ENCODE results near the gene LLGL2.
A peak's percentile ranks its signal among the peaks of the same experiment; 100 is the strongest.
"Not testable (repeated sequence)": the region's sequence is repeated elsewhere in the genome, so short reads cannot be mapped to it uniquely, and the experiment has no call there.

LLGL2 gene

GRCh38 chr17:75524970-75525805 is at the start of gene LLGL2:
TSS of gene LLGL2 (plus strand) at chr17:75525697. CDS start at chr17:75543427, 17,730 bp downstream.
- DNase-seq (ENCODE audit: low read depth in 1 of 2, low spot score in 1 of 2), result peak; percentile 67 to 79

- DNase-seq (ENCODE audit: low read depth in 1 of 2, low spot score in 1 of 2), result no peak
These were observed 49.6 kb upstream of the LLGL2 start for GRCh38 chr17:75475851-75476250.

GRCh38 chr17:75476271-75476671 is 49.2 kb upstream of the LLGL2 start:
- DNase-seq (ENCODE audit: low read depth in 1 of 2, low spot score in 1 of 2), result no peak

GRCh38 chr17:75476752-75477489 is 48.6 kb upstream of the LLGL2 start:
- DNase-seq (ENCODE audit: low read depth in 1 of 2, low spot score in 1 of 2), result no peak

- DNase-seq (ENCODE audit: low read depth in 1 of 2, low spot score in 1 of 2), result not testable (repeated sequence)
These were observed 48.0 kb upstream of the LLGL2 start for GRCh38 chr17:75477490-75477862.

GRCh38 chr17:75478508-75478907 is 47.0 kb upstream of the LLGL2 start:
- DNase-seq (ENCODE audit: low read depth in 1 of 2, low spot score in 1 of 2), result no peak

- no peak for DNase-seq (ENCODE audit: low read depth in 1 of 2, low spot score in 1 of 2)
These were observed 45.2 kb upstream of the LLGL2 start for GRCh38 chr17:75480281-75480680.

GRCh38 chr17:75481194-75482068 is 44.1 kb upstream of the LLGL2 start:
- no peak for DNase-seq (ENCODE audit: low read depth in 1 of 2, low spot score in 1 of 2)

- no peak for DNase-seq (ENCODE audit: low read depth in 1 of 2, low spot score in 1 of 2)
These were observed 43.2 kb upstream of the LLGL2 start for GRCh38 chr17:75482098-75482942.

GRCh38 chr17:75485688-75486087 is 39.8 kb upstream of the LLGL2 start:
- no peak for DNase-seq (ENCODE audit: low read depth in 1 of 2, low spot score in 1 of 2)

GRCh38 chr17:75486151-75486550 is 39.3 kb upstream of the LLGL2 start:
- no peak for DNase-seq (ENCODE audit: low read depth in 1 of 2, low spot score in 1 of 2)

GRCh38 chr17:75486951-75487350 is 38.5 kb upstream of the LLGL2 start:
- no peak for DNase-seq (ENCODE audit: low read depth in 1 of 2, low spot score in 1 of 2)

GRCh38 chr17:75487351-75488070 is 38.0 kb upstream of the LLGL2 start:
- peak in 1 of 2 donors; percentile 11 for DNase-seq (ENCODE audit: low read depth in 1 of 2, low spot score in 1 of 2)

GRCh38 chr17:75488693-75489510 is 36.6 kb upstream of the LLGL2 start:
- DNase-seq (ENCODE audit: low read depth in 1 of 2, low spot score in 1 of 2), result no peak

- DNase-seq (ENCODE audit: low read depth in 1 of 2, low spot score in 1 of 2), result no peak
These were observed 36.0 kb upstream of the LLGL2 start for GRCh38 chr17:75489511-75489955.

GRCh38 chr17:75490173-75490743 is 35.2 kb upstream of the LLGL2 start:
- DNase-seq (ENCODE audit: low read depth in 1 of 2, low spot score in 1 of 2), result no peak

- no peak for DNase-seq (ENCODE audit: low read depth in 1 of 2, low spot score in 1 of 2)
These were observed 34.4 kb upstream of the LLGL2 start for GRCh38 chr17:75490953-75491649.

- no peak for DNase-seq (ENCODE audit: low read depth in 1 of 2, low spot score in 1 of 2)
These were observed 33.8 kb upstream of the LLGL2 start for GRCh38 chr17:75491680-75492079.
